ENCODE measurements around the gene HOXC13.

HOXC13 gene, protein sequence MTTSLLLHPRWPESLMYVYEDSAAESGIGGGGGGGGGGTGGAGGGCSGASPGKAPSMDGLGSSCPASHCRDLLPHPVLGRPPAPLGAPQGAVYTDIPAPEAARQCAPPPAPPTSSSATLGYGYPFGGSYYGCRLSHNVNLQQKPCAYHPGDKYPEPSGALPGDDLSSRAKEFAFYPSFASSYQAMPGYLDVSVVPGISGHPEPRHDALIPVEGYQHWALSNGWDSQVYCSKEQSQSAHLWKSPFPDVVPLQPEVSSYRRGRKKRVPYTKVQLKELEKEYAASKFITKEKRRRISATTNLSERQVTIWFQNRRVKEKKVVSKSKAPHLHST

DNA sequence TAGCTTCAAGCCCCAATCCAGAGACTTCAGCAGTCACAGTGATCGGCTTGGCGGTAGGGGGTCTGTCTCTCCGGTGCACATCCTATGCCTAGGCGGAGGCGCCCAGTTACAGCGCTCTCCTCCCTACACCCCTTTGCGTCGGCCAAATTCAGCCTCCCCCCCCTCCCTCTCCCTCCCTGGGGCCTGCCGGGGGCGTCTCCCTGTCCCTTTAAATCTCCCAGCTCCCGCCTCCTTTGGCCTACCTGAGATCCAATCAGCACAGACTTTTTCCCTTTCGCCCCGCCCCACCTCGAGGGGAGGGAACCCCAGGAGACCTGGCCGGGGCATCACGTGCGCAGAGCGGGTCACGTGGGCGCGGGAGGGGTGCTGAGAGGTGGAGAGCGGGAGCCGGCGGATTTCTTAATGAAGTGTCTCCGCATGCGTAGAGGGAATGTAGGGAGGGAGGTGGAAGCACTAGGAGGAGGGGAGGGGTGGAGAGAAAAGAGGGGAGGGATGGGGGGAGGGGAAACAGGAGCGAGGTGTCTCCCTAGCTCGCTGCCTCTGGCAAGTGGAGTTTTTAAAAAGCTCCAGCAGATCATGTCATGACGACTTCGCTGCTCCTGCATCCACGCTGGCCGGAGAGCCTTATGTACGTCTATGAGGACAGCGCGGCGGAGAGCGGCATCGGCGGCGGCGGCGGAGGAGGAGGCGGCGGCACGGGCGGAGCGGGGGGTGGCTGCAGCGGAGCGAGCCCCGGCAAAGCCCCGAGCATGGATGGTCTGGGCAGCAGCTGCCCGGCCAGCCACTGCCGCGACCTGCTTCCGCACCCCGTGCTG lies at the start of gene HOXC13:
Gene HOXC13 (plus strand): TSS at position 506 of the 815 bp plus-strand sequence. CDS start 76 bp downstream, at position 582.
- DNase-seq (ENCODE audit: extremely low read depth in 1 of 2, low read depth in 1 of 2), result no peak

DNA sequence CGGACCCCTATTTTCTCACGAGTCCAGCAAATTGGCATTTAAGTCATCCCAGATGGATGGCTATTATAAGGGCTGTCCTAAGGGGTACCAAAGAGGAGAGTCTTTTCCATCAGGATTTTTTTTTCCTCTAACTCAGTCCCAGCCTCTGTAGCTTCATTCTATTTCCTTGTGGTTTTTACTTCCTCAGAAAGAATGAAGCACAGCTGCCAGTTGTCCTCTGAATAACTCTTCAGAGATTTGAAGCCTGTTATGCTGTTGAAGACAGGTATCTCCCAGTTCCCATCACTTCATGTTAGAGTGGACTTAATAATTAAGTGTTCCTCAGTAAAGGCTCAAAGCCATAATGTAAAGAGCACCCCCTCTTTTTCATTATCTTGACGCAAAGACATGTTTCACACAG lies 48.5 kb upstream of the HOXC13 start:
- no peak for DNase-seq (ENCODE audit: extremely low read depth in 1 of 2, low read depth in 1 of 2)

DNA sequence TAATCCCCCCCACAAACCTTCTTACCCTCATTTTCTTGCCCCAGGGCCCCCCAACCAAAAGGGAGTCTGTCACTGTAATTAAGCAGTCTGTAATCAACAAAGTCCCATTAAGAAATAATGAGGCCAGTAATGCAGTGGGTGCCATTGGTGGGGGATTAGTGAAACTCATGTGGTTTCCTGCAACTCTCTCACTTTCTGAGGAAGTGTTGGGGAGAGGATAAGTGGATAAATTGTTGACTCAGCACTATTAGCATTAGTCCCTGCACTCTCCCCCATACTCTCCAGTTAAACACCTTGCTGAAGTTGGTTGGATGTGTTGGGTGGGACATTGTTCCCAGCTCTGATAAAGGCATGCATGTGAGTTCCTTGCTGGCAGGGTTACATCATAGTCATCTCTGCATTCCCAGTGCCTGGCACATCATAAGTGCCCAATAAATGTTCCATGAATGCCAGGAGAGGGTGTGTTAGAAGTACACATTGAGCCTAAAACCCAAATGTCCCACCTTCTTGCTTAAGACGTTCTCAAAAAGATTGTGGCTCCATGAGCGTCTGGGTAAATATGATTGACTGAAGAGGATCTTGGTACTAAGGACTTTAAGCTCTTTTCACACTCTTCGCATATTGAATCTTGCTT lies 45.8 kb upstream of the HOXC13 start:
- no peak for DNase-seq (ENCODE audit: extremely low read depth in 1 of 2, low read depth in 1 of 2)

DNA sequence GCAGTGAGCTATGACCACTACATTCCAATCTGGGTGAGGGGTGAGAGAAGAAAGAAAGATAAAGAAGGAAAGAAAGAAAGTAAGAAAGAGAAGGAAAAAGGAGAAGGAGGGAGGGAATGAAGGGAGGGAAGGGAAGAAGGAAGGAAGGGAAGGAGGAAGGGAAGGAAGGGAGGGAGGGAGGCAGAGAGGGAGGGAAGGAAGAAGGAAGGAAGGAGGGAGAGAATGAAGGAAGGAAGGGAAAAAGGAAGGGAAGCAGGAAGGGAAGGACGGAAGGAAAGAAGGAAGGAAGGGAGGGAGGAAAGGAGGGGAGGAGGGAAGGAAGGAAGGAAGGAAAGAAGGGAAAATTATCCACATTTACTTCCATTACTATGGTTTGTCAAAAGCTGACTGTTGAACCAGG lies 39.4 kb upstream of the HOXC13 start:
- no peak for DNase-seq (ENCODE audit: extremely low read depth in 1 of 2, low read depth in 1 of 2)

DNA sequence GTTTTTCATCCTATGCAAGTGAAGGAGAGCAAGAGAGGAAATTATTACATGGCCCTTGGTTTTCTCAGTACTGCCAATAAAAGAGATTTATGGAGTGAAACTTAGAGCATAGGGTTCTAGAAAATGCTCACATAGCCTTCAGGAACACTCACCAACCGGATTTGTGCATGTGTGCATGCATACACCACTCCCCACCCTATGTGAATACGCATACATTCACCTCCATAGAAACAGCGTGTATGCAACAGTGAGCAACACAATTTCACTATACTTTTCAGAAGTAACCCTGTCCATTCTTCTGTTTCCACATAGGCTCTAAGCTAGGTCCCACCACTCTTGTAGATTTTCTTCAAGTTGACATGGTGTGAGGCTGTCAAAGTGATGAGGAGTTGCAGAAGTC lies 31.5 kb upstream of the HOXC13 start:
- DNase-seq (ENCODE audit: extremely low read depth in 1 of 2, low read depth in 1 of 2), result no peak

DNA sequence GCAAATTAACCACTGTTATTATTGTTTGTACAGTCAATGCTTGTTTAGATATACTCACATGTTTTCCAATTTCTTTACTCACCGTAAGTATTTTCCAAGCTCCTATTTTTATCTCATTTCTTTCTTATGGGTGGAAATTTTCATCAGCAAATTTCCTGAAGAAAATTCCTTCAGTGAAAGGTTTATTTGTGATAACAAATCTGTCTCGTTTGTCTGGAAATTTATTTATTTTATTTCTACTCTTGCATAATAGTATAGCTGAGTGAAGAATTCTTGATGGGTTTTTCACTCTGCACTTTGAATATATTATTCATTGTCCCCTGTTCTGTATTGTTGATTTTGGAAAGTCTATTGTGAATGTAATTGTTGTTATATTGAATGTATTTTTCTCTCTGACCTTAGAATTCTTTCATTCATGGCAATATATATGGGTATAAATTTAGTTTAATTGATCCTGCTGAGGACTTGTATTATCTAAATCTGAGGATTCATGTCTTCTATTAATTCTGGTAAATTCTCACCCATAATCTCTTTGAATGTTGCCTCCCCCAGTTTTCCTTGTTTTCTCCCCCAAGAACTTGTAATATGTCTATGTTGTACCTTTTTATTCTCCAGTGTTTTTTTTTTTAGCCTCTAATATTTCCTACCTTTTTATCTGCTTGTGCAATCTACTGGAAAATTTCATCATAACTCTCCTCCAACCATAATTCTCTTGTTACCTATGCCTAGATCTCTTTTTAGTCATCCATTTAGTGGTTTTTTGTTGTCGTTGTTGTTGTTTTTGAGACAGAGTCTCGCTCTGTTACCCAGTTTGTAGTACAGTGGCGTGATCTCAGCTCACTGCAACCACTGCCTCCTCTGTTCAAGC lies 21.6 kb upstream of the HOXC13 start:
- DNase-seq (ENCODE audit: extremely low read depth in 1 of 2, low read depth in 1 of 2), result no peak

DNA sequence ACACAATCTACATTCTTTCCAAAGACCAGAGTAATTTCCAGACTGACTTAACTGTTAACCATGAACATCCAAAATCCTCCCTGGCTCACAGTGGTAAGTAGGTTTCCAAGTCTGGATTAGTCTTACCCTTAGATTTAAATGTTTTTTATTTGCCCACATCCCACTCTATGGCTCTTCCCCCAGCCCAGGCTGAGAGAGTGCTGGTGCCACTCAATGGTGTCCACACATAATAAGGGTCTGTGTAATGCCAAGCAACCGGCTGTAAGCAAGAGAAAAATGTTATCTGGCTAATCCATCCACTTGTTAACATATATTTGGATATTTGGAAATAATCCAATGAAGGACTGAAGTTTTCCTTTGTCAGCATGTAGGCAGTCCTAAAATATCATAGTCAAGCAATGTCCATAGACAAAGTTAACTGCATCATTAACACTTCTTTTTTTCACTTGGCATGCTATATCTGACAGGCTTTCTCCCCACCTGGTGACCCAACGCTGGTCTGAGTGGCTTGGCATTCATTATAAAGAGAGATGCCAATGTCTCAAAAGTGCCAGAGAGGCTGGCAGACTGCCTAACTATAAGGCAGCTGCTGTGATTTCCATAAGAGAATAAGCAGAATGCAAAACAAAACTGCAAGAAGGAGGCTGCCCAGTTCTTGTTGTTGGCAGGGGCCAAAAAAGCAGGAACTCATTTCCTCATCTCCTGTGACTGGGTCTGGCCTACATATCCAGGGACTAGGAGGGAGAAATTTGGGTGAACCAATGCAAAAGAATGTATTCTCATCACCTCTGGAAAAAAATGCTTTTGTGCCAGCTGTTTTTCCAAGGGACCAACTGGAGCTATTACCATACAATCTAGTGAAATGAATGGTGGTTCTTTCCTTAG lies 13.9 kb upstream of the HOXC13 start:
- no peak for DNase-seq (ENCODE audit: extremely low read depth in 1 of 2, low read depth in 1 of 2)

DNA sequence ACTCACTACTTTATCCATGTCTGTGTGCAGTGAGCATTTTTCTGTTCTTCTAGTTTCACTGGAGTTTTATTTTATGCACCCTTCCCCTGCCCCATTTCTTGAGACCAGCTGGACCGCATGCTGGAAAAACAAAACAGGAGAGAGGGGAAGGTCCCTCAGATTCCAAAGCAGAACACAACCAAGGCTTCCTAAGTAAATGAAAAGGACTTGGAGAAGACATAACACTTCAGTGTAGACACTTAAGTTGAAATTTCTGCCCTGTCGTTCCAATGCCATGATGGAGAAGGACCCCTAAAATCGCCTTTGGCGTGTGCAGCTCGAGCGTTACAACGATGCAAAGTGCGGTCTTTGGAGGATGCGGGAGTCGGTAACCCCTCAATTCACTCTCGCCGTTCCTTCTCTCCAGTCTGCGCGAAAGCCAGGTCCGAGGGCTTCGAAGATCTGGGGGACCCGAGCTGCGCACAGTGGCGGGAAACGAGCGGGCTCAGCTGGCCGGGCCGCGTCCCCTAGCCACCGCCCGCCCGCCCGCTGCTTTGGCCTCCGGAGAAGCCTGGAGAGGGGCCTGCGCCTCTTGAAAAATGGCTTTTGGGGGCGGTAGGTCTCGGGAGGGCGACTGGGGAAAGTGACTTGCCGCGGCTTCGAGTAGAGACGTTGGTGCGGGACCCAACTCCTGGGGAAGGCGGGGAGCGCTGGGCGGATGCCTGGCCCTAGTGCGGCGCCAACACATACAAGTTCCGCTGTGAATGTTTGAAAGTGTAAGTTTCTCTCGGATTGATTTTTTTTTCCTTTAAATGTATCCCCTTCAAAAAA lies 11.2 kb upstream of the HOXC13 start:
- no peak for DNase-seq (ENCODE audit: extremely low read depth in 1 of 2, low read depth in 1 of 2)

DNA sequence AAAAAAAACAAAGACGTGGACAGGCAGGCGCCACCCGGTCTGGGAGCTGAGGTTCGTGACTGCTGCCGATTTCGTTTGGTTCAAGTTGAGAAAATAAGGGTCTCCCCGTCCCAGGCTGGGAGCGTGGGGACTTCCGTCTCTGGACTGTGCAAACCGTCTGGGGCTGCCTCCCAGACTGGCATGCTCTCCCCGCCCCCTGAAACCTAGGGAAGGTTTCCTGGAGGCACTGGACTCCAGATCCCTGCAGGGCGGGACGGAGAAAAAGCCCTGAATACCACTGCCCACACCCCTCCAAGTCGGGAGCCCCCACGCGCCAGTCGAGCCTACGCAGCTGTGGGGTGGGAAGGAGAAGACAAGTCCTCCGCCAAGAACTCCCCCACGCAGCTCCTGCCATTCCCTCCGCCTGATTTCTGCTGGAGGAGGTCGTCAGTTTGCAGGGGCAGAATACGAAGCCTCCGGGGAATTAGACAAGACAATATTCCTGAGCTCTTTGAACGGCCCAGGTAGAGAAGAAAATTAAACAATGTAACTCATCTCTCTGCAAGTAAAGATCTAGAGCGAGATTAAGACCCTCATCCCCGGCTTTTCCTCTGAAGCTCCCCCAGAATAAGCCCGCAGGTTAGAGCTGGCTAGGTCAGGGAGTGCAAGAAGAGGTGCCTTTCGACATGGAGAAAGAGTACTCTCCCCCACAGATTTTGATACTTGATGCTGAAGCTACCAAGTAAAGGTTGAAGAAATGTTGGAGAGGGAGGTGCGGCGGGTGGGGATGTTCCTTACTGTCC lies 10.4 kb upstream of the HOXC13 start:
- DNase-seq (ENCODE audit: extremely low read depth in 1 of 2, low read depth in 1 of 2), result no peak

DNA sequence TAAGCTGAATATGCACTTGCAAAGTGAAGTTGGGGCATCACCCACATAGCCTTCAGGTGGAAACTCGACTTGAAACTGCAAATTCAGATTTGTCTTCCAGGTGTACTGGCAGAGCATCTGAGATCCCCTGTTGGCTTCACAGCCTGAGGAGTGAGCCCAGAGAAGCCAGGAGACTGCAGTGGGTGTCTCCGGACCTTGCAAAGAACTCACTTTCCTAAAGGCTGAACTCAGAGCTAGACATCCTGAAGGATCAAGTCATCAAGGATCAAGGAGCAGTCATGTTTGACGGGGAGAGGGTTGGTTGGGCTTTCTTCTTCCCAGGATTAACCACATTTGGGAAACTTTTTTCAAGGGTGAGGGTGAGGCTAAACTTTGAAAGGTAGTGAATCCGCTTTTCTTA lies 9.1 kb upstream of the HOXC13 start:
- no peak for DNase-seq (ENCODE audit: extremely low read depth in 1 of 2, low read depth in 1 of 2)

DNA sequence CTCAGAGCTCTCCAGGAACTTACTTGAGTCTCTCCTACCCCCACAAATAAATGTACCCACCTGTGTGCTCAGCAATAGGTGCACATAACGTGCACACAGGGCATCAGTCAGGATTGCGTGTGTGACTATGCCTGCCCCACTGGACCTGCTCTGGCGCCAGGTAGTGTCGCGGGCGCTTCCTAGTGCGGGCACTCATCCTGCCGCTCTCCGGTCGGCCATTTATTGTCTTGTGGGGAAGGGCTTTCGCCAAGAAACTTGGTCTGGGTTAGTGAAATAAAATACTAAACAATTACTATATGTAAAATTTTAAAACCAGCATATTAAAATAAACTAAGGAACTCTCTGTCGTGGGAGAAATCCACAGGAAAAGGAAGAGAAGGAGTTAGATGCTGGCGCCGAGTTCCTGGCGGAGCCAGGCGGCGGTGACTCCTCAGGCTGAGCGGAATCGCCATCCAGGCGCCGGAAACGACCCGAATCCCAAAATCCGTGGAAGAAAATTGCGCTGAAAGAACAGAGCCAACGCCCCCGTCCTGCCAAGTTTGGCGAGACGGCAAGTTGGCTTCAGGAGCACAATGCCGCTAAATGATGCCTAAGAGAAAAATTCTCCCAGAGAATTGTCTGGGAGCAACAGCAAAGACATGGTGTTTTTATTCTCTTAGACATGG lies 7.9 kb upstream of the HOXC13 start:
- no peak for DNase-seq (ENCODE audit: extremely low read depth in 1 of 2, low read depth in 1 of 2)

DNA sequence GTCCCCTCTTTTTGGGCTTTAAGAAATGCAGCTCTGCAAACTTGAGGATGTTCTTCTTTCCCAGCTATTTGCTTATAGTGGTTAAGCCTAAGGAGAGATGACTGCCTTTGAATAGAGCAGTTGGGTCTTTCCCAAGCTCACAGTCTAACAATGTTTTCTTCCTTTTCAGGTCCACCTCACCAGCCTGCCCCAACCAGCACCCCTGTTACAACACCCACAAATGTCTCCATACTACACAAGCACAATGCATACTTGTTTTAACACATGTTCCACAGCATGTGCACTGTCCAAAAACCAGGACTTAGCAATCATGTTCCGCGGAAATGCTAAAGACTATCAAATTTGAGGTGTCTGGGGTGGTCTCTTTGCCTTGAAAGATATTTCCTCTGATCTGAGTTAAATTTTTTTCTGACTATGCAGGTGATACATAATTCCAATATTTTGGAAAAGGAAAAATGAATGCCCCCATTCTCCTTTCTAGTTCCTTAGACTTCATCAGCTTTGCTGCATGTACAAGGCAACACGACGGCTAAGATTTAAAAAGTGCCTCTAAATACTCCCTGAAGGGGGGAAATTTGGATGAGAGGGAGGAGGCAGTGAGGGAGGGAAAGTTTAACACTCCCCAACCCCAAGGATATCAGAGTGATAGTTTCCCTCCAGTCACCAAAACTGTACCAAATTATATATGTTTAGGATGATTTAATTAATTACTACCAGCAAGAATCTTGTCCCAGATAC lies 6.6 kb upstream of the HOXC13 start:
- DNase-seq (ENCODE audit: extremely low read depth in 1 of 2, low read depth in 1 of 2), result no peak

DNA sequence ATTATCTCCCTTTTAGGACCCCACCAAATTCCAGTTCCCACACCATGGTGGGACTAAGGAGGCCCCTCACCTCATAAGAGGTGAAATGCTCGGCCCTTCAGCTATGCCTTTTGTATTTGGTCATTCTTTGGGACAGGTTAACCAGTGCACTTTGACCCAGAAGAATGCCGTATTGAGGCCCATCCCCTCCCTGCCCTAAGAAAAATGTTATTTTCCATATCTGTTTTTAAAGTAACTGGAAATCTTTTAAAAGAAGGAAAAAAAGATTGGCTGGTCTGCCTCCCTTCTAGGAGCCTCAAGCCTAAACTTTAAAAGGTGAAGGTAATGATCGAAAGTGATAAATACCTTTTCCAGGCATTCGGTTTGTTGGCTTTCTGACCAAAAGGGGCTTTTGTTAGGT lies 5.7 kb upstream of the HOXC13 start:
- DNase-seq (ENCODE audit: extremely low read depth in 1 of 2, low read depth in 1 of 2), result no peak

DNA sequence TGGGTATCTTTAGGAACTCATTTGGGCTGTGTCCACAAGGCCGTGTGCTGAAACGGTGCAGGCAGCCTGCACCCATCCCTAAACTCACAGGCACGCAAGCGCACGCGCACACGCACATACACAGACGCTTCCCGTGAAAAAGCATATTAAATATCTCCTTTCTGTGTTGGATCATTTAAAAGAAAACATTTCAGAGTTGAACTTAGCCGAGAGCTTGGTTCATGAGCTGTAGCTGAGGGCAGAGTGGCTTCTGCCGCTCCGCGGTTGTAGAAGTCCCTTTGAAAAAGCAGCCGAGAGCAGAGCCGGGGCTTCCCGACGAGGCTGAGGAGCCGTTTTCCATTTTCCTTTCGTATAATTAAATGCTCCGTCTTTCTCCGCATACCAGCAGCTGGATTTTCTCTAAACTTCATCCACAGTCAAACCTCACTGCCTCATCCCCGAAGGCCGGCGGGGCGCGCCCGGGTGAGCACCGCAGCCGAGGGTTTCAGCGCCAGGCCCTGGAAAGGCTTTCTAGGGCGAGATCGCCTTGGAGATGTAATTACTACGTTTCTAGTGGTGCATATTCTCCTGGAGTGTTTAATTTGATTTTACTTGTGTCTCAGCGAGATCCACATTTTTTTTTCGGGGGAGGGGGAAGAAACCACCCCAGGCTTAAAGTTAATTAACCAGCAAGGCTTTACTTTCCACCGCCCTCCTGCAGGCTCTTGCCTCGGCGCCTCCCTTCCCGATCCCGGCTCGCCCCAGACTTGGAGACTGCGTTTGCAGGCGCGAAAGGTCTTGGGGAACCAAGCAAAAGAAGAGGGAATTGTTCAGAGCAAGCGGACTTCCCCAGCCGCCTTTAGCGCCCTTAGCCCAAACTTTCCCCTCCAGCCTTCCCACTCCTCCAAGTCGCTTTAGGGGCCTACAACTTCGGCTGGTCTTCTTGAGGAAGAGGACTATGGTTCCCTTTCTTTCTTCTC lies 3.0 kb upstream of the HOXC13 start:
- no peak for DNase-seq (ENCODE audit: extremely low read depth in 1 of 2, low read depth in 1 of 2)

DNA sequence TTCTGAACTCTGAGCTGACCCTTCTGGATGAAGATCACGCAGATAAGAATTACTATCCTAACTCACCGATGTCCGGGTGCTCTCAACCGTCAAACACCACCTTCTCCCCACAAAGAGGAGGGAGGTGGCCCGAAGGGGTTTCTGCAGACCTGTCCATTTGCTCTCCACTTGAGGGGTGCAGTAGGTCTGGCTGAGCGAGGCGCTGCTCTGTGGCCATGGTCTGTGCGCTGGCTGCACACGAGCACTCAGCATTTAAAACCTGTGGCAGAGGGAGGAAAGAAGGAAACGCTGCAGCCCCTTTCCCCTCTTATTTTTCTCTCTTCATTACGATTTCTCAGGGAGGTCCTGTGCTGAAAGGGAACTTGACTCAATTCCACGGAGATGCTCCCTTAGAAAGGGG lies 1.5 kb upstream of the HOXC13 start:
- no peak for DNase-seq (ENCODE audit: extremely low read depth in 1 of 2, low read depth in 1 of 2)

Measured in activated CD8-positive, alpha-beta memory T cell treated with anti-CD3 and anti-CD28 coated beads for 1 hour (primary cell).